K562 (cell line): ENCODE measurements around the gene OR8B8. TPM values are rescaled to one million over a fixed set of nuclear protein-coding genes. Genes with fewer than 3 reads are reported as not detected.

Experiments used
- ATAC-seq: fragments of 200-7000 bp; cut with Tn5 transposase; 3 replicates; pipeline ENCODE4 v1.9.1; 2020; ENCODE audit warnings: moderate library complexity
- BruUV-seq: library from RNA; stranded (reverse); fragments of 400-500 nt; replicated peaks from 2 replicates; lab custom pipeline; 2021; lab: Mats Ljungman, UMichigan
- CTCF ChIA-PET: fragments of 300-600 bp; formaldehyde crosslinking; extraction: SDS; loops from one replicate; lab custom pipeline; 2021; ENCODE audit warnings: low intra/inter-chr PET ratio; lab: Yijun Ruan, JAX
- POLR2A ChIA-PET: fragments of 300-600, 350-650 bp; sonication (Branson Sonifier 250); formaldehyde crosslinking; extraction: SDS; loops from one replicate; lab custom pipeline; 2021; ENCODE audit warnings: antibody characterized with exemption, inconsistent platforms; lab: Yijun Ruan, JAX
- DNase-seq, 4 experiments: peaks; one replicate each; pipeline versions ENCODE4 v3.0.0 to v3.0.0-alpha.2; 2011 to 2018; ENCODE audit warnings: low spot score in 3 of 4, mixed read lengths in 3 of 4; ENCODE audit errors: extremely low read depth in 1 of 4
- FAIRE-seq: peaks from 2 replicates; lab custom pipeline; 2011; peaks lifted over from hg19 to GRCh38; lab: Jason Lieb, UNC
- H2AFZ ChIP-seq: 2 replicates; pipeline ENCODE4 v1.6.0; 2011; ENCODE audit warnings: low read depth, low read length, control low read depth, inconsistent platforms
- H3K27ac ChIP-seq: fragments of 200-600 bp; 3 replicates; pipeline ENCODE4 v1.8.0; 2011; ENCODE audit warnings: low read depth, mild to moderate bottlenecking, control low read depth, inconsistent platforms, low read length, moderate library complexity, mixed read lengths; ENCODE audit errors: extremely low read depth
- H3K27me3 ChIP-seq, 2 experiments: fragments of 300-600 bp in 1 of 2; 2 replicates in 1 of 2; 3 replicates in 1 of 2; pipeline versions ENCODE4 v1.6.0 to v1.8.0; 2011; ENCODE audit warnings: inconsistent platforms in 2 of 2, low read length in 2 of 2, mild to moderate bottlenecking in 1 of 2, mixed read lengths in 1 of 2, moderate library complexity in 1 of 2; ENCODE audit not compliant: control insufficient read depth in 2 of 2, insufficient read depth in 2 of 2
- H3K36me3 ChIP-seq: fragments of 300-600 bp; 3 replicates; pipeline ENCODE4 v1.8.0; 2011; ENCODE audit warnings: mild to moderate bottlenecking, low read length, inconsistent platforms; ENCODE audit not compliant: control insufficient read depth, insufficient read depth
- H3K4me1 ChIP-seq, 2 experiments: fragments of 200-600 bp in 1 of 2; replicated peaks in 1 of 2; 2 replicates in 1 of 2; 3 replicates in 1 of 2; pipeline versions ENCODE4 v1.5.1 to v1.8.0; 2011; ENCODE audit warnings: inconsistent platforms in 2 of 2, low read length in 2 of 2, mild to moderate bottlenecking in 1 of 2, mixed read lengths in 1 of 2, moderate library complexity in 1 of 2; ENCODE audit not compliant: control insufficient read depth in 2 of 2, insufficient read depth in 2 of 2
- H3K4me2 ChIP-seq: 2 replicates; pipeline ENCODE4 v1.6.1; 2011; ENCODE audit warnings: low read length, control low read depth, inconsistent platforms, mixed read lengths; ENCODE audit not compliant: insufficient read depth
- H3K4me3 ChIP-seq: fragments of 200-600 bp; sonication (generic), shearing (Covaris generic); 2 replicates; pipeline ENCODE4 v1.5.1; 2016; ENCODE audit warnings: control low read depth, inconsistent platforms
- H3K79me2 ChIP-seq: fragments of 200-600 bp; 3 replicates; pipeline ENCODE4 v1.8.0; 2011; ENCODE audit warnings: low read length, inconsistent platforms; ENCODE audit not compliant: control insufficient read depth, insufficient read depth
- H3K9ac ChIP-seq, 2 experiments: 2 replicates each; pipeline versions ENCODE4 v1.6.0 to v1.6.1; 2011; ENCODE audit warnings: low read depth in 2 of 2, low read length in 2 of 2, control low read depth in 1 of 2, inconsistent platforms in 1 of 2, mild to moderate bottlenecking in 1 of 2, mixed read lengths in 1 of 2; ENCODE audit not compliant: insufficient read depth in 1 of 2
- H3K9me1 ChIP-seq: one replicate; pipeline ENCODE4 v1.6.0; 2011; ENCODE audit warnings: inconsistent platforms, mild to moderate bottlenecking, low read length, moderate library complexity; ENCODE audit not compliant: control insufficient read depth, insufficient read depth
- H3K9me3 ChIP-seq: replicated peaks from 2 replicates; pipeline ENCODE4 v1.5.1; 2011; ENCODE audit warnings: low read depth, low read length, inconsistent platforms; ENCODE audit not compliant: control insufficient read depth, insufficient read depth
- H4K20me1 ChIP-seq: replicated peaks from 2 replicates; pipeline ENCODE4 v1.6.1; 2011; ENCODE audit warnings: low read length, inconsistent platforms, mixed read lengths; ENCODE audit not compliant: control insufficient read depth, insufficient read depth
- CEBPB ChIP-seq: fragments of 450-650 bp; IDR thresholded peaks from 2 replicates; pipeline ENCODE4 v1.6.1; 2016; ENCODE audit warnings: missing genetic modification characterization, missing compliant biosample characterization
- FOXA1 ChIP-seq: fragments of 450-650 bp; IDR thresholded peaks from 2 replicates; pipeline ENCODE4 v1.6.1; 2016; ENCODE audit warnings: mild to moderate bottlenecking, borderline replicate concordance
- PATZ1 ChIP-seq: fragments of 250-450 bp; sonication (Bioruptor Pico); IDR thresholded peaks from 2 replicates; pipeline ENCODE4 v1.5.0; 2020; ENCODE audit warnings: mild to moderate bottlenecking, borderline replicate concordance
- SMAD4 ChIP-seq: fragments of 250-450 bp; sonication (Bioruptor Pico); conservative IDR thresholded peaks from 2 replicates; pipeline ENCODE4 v1.8.0; 2021; ENCODE audit warnings: inconsistent platforms, mild to moderate bottlenecking, moderate library complexity
- SOX6 ChIP-seq: fragments of 450-650 bp; IDR thresholded peaks from 2 replicates; pipeline ENCODE4 v1.6.1; 2014; ENCODE audit warnings: mild to moderate bottlenecking
- THRAP3 ChIP-seq: fragments of 450-650 bp; IDR thresholded peaks from 2 replicates; pipeline ENCODE4 v1.6.1; 2016; ENCODE audit warnings: mild to moderate bottlenecking, inconsistent platforms, borderline replicate concordance
- U2AF1 ChIP-seq: fragments of 200-400 bp; formaldehyde crosslinking; optimal IDR thresholded peaks from 2 replicates; pipeline ENCODE3; 2017; ENCODE audit warnings: mild to moderate bottlenecking, low read depth, low read length, moderate library complexity
- ZFP91 ChIP-seq: sonication (generic); formaldehyde crosslinking; IDR thresholded peaks from 2 replicates; pipeline ENCODE4 v1.8.0; 2022; ENCODE audit warnings: mild to moderate bottlenecking, missing genetic modification reagents
- WGBS: fragments of 100-300 bp; shearing (Covaris generic); methylation state at CpG from one replicate; pipeline ENCODE4 v1.1.6; 2016; ENCODE audit warnings: low coverage, mixed read lengths; ENCODE audit not compliant: insufficient coverage; ENCODE audit errors: missing lambda C conversion rate; 5-methylcytosine and 5-hydroxymethylcytosine counted together
- in situ Hi-C: fragments of 300-500 bp; cut with MboI; formaldehyde crosslinking; loops from 4 replicates; pipeline ENCODE4 v1.15.0; 2018; ENCODE audit warnings: inconsistent platforms, mixed read lengths
- intact Hi-C: fragments of 100-400 bp; cut with micrococcal nuclease; formaldehyde crosslinking; loops from 2 replicates; pipeline ENCODE4 v1.14.2; 2022
- polyA plus RNA-seq, 8 experiments: library from polyadenylated mRNA; depleted of rRNA in 4 of 8; stranded (reverse) in 5 of 8; unstranded in 3 of 8; fragments of >200 nt; fragmentation: Nextera tagmentation in 2 of 8; fragmentation: Illumina TruSeq in 1 of 8; extraction: Ambion mirVana in 2 of 8; extraction: Trizol in 1 of 8; gene quantifications; 2 replicates each; pipeline versions ENCODE4 v1.2.1 to v1.2.3, GENCODE V29; 2011 to 2014; ENCODE audit warnings: inconsistent platforms in 1 of 8, missing spikeins in 1 of 8
- total RNA-seq, 7 experiments: library from RNA; depleted of rRNA in 6 of 7; stranded (reverse); fragments of >200 nt in 6 of 7; fragmentation: Illumina TruSeq in 2 of 7; extraction: Trizol in 2 of 7; gene quantifications; 2 replicates each; pipeline versions ENCODE4 v1.2.1 to v1.2.3, GENCODE V29; 2011 to 2021; ENCODE audit warnings: low replicate concordance in 1 of 7

The OR8B8 gene
- total and polyA plus RNA-seq, 9 of the 15 experiments (the other 6 are each of a cell fraction or from before 2014, with no cell fraction given) = 0.18 TPM; not detected in 8

- TF ChIP-seq PATZ1 (CRISPR knock-in tag) (no peak), THRAP3 (no peak), ZFP91 (no peak), U2AF1 (no peak)
- TF ChIP-seq, all 486 proteins: peak for 0
Measured at GRCh38 chr11:124470561-124471227, 25.2 kb upstream of the OR8B8 start (continued).

- BruUV-seq = no TSS peak
- DNase-seq = no peak
- POLR2A ChIA-PET = no interaction called here
Measured at GRCh38 chr11:124467381-124467927, 22.0 kb upstream of the OR8B8 start.

More at GRCh38 chr11:124467381-124467927, 22.0 kb upstream of the OR8B8 start:
- FAIRE-seq (no peak), ATAC-seq (no peak)
- Histone ChIP-seq H3K9ac (no peak overlapping the region), H2AFZ (no peak overlapping the region), H3K9me1 (no peaks in the 10 kb centered on the region), H3K4me3 (no peak overlapping the region), H3K4me2 (no peak overlapping the region), H3K36me3 (no peaks in the 10 kb centered on the region), H3K27ac (no peak overlapping the region), H4K20me1 (no peaks in the 10 kb centered on the region), H3K27me3 (no peaks in the 10 kb centered on the region), H3K4me1 (no peaks in the 10 kb centered on the region), H3K79me2 (no peaks in the 10 kb centered on the region), H3K9me3 (no peaks in the 10 kb centered on the region)
- CTCF ChIA-PET = no interaction called here
- TF ChIP-seq CEBPB (peak; percentile 31; the same call in 1 of the 2 replicates), FOXA1 (no peak), SOX6 (no peak), SMAD4 (CRISPR knock-in tag) (no peak)
- in situ Hi-C loops = no loop called here
- intact Hi-C loops = no loop called here
- WGBS = 41% methylated on average over 8 of the region's 8 CpGs
